HepG2 (cell line): Measurements from ENCODE around the gene SLC25A45. TPM values are rescaled to one million over a fixed set of nuclear protein-coding genes. Genes with fewer than 3 reads are reported as not detected.

Experiments
- ATM ChIP-seq: fragments of 450-650 bp; IDR thresholded peaks from 2 replicates; pipeline ENCODE4 v1.7.1; 2017; ENCODE audit warnings: mild to moderate bottlenecking, borderline replicate concordance
- DNMT1 ChIP-seq: sonication (generic); formaldehyde crosslinking; IDR thresholded peaks from 2 replicates; pipeline ENCODE4 v1.5.1; 2020; ENCODE audit warnings: mild to moderate bottlenecking, missing genetic modification reagents
- FOXK2 ChIP-seq: fragments of 450-650 bp; IDR thresholded peaks from 2 replicates; pipeline ENCODE4 v1.6.1; 2016
- GABPB1 ChIP-seq: IDR thresholded peaks from 2 replicates; pipeline ENCODE4 v1.6.1; 2016; ENCODE audit warnings: mild to moderate bottlenecking, missing genetic modification reagents, moderate library complexity, missing compliant biosample characterization
- HDAC1 ChIP-seq: sonication (generic); formaldehyde crosslinking; IDR thresholded peaks from 2 replicates; pipeline ENCODE4 v1.5.1; 2020; ENCODE audit warnings: mild to moderate bottlenecking, missing genetic modification reagents
- MEIS1 ChIP-seq: sonication (generic); formaldehyde crosslinking; IDR thresholded peaks from 2 replicates; pipeline ENCODE4 v1.9.0; 2021; ENCODE audit warnings: mild to moderate bottlenecking, missing genetic modification reagents, moderate library complexity, borderline replicate concordance
- MIER3 ChIP-seq: IDR thresholded peaks from 2 replicates; pipeline ENCODE4 v1.6.1; 2016; ENCODE audit warnings: missing compliant biosample characterization, borderline replicate concordance
- MTA1 ChIP-seq: sonication (generic); formaldehyde crosslinking; IDR thresholded peaks from 2 replicates; pipeline ENCODE4 v1.4.0; 2020; ENCODE audit warnings: missing genetic modification reagents, mild to moderate bottlenecking, borderline replicate concordance
- PHB2 ChIP-seq: fragments of 450-650 bp; IDR thresholded peaks from 2 replicates; pipeline ENCODE4 v1.6.1; 2018; ENCODE audit not compliant: partially characterized antibody
- SMAD9 ChIP-seq: sonication (generic); formaldehyde crosslinking; IDR thresholded peaks from 2 replicates; pipeline ENCODE4 v1.5.1; 2020; ENCODE audit warnings: mild to moderate bottlenecking, missing genetic modification reagents
- SRF ChIP-seq: IDR thresholded peaks from 2 replicates; pipeline ENCODE4 v1.6.1; 2011; ENCODE audit warnings: mild to moderate bottlenecking, low read depth, low read length, moderate library complexity
- TCF12 ChIP-seq, 2 experiments: fragments of 450-650 bp in 1 of 2; sonication (generic) in 1 of 2; formaldehyde crosslinking in 1 of 2; IDR thresholded peaks; 2 replicates each; pipeline versions ENCODE4 v1.6.1 to v1.8.0; 2017 to 2022; ENCODE audit warnings: antibody characterized with exemption in 1 of 2, mild to moderate bottlenecking in 1 of 2, missing genetic modification reagents in 1 of 2, moderate library complexity in 1 of 2
- ZFP62 ChIP-seq: sonication (generic); formaldehyde crosslinking; IDR thresholded peaks from 2 replicates; pipeline ENCODE4 v1.4.0; 2020; ENCODE audit warnings: missing genetic modification reagents
- ZFP90 ChIP-seq: sonication (generic); formaldehyde crosslinking; IDR thresholded peaks from 2 replicates; pipeline ENCODE4 v1.8.0; 2022; ENCODE audit warnings: missing genetic modification reagents, mild to moderate bottlenecking, inconsistent platforms, borderline replicate concordance
- ZNF124 ChIP-seq: sonication (generic); formaldehyde crosslinking; IDR thresholded peaks from 2 replicates; pipeline ENCODE4 v1.4.0; 2020; ENCODE audit warnings: missing genetic modification reagents
- ZNF143 ChIP-seq: sonication (generic); formaldehyde crosslinking; IDR thresholded peaks from 2 replicates; pipeline ENCODE4 v1.4.0; 2020; ENCODE audit warnings: missing genetic modification reagents
- ZNF24 ChIP-seq: fragments of 450-650 bp; IDR thresholded peaks from 2 replicates; pipeline ENCODE4 v1.6.1; 2017; ENCODE audit warnings: antibody characterized with exemption, mild to moderate bottlenecking
- ZNF264 ChIP-seq: sonication (generic); formaldehyde crosslinking; IDR thresholded peaks from 2 replicates; pipeline ENCODE4 v1.4.0; 2020; ENCODE audit warnings: missing genetic modification reagents
- ZNF44 ChIP-seq: sonication (generic); formaldehyde crosslinking; IDR thresholded peaks from 2 replicates; pipeline ENCODE4 v1.5.1; 2020; ENCODE audit warnings: mild to moderate bottlenecking, missing genetic modification reagents
- ZNF460 ChIP-seq: sonication (generic); formaldehyde crosslinking; IDR thresholded peaks from 2 replicates; pipeline ENCODE4 v1.5.1; 2020; ENCODE audit warnings: missing genetic modification reagents, mild to moderate bottlenecking, borderline replicate concordance
- ZNF468 ChIP-seq: sonication (generic); formaldehyde crosslinking; IDR thresholded peaks from 2 replicates; pipeline ENCODE4 v1.8.0; 2022; ENCODE audit warnings: mild to moderate bottlenecking, moderate library complexity, missing genetic modification reagents
- ZNF670 ChIP-seq: sonication (generic); formaldehyde crosslinking; IDR thresholded peaks from 2 replicates; pipeline ENCODE4 v1.8.0; 2022; ENCODE audit warnings: mild to moderate bottlenecking, missing genetic modification reagents, borderline replicate concordance
- ZNF878 ChIP-seq: sonication (generic); formaldehyde crosslinking; IDR thresholded peaks from 2 replicates; pipeline ENCODE4 v1.8.1; 2023; ENCODE audit warnings: mild to moderate bottlenecking, missing genetic modification reagents, moderate library complexity
- polyA plus RNA-seq, 8 experiments: library from polyadenylated mRNA; depleted of rRNA in 3 of 8; stranded (reverse) in 7 of 8; unstranded in 1 of 8; fragments of >200 nt; fragmentation: Illumina TruSeq in 4 of 8; extraction: Trizol in 4 of 8; gene quantifications; 2 replicates each; pipeline versions ENCODE4 v1.2.1 to v1.2.3, GENCODE V29; 2011 to 2016; ENCODE audit warnings: low read depth in 4 of 8, missing spikeins in 1 of 8, mixed read lengths in 1 of 8; ENCODE audit not compliant: insufficient read depth in 1 of 8
- total RNA-seq, 5 experiments: library from RNA; depleted of rRNA; stranded (reverse); fragments of >200 nt; fragmentation: Illumina TruSeq; extraction: Trizol; gene quantifications; 2 replicates each; pipeline ENCODE4 v1.2.3, GENCODE V29; 2016; ENCODE audit warnings: low read depth in 1 of 5
- TF ChIP-seq, protein P1 (sequence below): sonication (generic); formaldehyde crosslinking; IDR thresholded peaks from 2 replicates; pipeline ENCODE4 v1.5.1; 2020; ENCODE audit warnings: missing genetic modification reagents, mild to moderate bottlenecking, borderline replicate concordance
- TF ChIP-seq, protein P2 (sequence below): sonication (generic); formaldehyde crosslinking; IDR thresholded peaks from 2 replicates; pipeline ENCODE4 v1.8.0; 2022; ENCODE audit warnings: mild to moderate bottlenecking, missing genetic modification reagents, moderate library complexity
- TF ChIP-seq, protein P3 (sequence below): sonication (generic); formaldehyde crosslinking; IDR thresholded peaks from 2 replicates; pipeline ENCODE4 v1.4.0; 2020; ENCODE audit warnings: missing genetic modification reagents, borderline replicate concordance

The SLC25A45 gene
- total and polyA plus RNA-seq, 2 of the 13 experiments (the other 11 are each of a cell fraction or from before 2014, with no cell fraction given) = 1.2 to 3.4 TPM

DNA sequence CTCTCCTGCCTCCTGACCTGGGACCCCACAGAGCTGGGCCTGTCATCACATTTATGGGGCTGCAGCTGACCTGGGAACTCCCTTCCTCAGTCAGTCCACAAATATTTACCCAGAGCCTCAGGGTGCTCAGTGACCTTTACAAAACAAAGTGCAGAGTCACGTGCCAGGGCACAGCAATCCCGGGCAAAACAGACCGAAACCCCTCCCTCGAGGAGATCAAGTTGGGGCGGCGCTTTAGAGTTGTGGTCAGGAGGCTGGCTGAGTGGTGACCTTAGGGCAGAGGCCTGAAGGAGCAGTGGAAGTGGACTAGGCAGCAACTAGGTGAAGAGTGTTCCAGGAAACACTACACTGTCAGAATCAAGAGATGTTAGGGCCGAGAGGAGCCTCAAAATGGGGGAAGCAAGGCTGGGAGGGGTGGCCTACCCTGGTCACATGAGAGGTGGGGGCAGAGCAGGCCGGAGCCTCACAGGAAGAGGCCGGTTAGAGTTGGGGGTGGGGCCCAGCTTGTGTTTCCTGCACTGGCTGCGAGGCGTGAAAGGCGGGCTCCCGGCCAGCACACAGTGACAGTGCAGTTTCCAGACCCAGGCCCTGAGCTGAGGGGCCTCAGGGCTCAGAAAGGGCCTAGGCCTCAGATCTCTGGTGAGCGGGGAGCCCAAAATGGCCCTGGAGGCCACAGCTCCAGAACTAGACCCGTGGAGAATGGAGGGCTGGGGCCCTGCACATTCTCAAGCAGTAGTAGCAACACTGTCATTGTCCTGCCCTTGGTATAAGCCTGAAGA, 36.4 kb upstream of the SLC25A45 start (continued):
- TF ChIP-seq ZNF468 = no peak
- TF ChIP-seq ZNF124 = no peak; the same call in 1 of the 2 replicates
- peak; percentile 60 for TF ChIP-seq MEIS1 (CRISPR knock-in tag)
- TF ChIP-seq FOXK2 = peak; percentile 42; the same call in 1 of the 2 replicates
- TF ChIP-seq DNMT1 (CRISPR knock-in tag) = no peak
- TF ChIP-seq HDAC1 (CRISPR knock-in tag) = peak; percentile 99
- peak; percentile 47; the same call in 1 of the 2 replicates for TF ChIP-seq ZNF44 (CRISPR knock-in tag)
- peak; percentile 94 for TF ChIP-seq MTA1 (CRISPR knock-in tag)
- TF ChIP-seq ZNF264 (CRISPR knock-in tag) = peak; percentile 72; the same call in 1 of the 2 replicates
- TF ChIP-seq PHB2 = no peak
- TF ChIP-seq SMAD9 (CRISPR knock-in tag) = peak; percentile 24
- TF ChIP-seq ZFP90 = peak; percentile 94; the same call in 1 of the 2 replicates
- peak; percentile 96 for TF ChIP-seq ZNF878 (CRISPR knock-in tag)
- TF ChIP-seq ZNF143 (CRISPR knock-in tag) = peak; percentile 32; the same call in 1 of the 2 replicates
- peak; percentile 64 for TF ChIP-seq MIER3 (CRISPR knock-in tag)
- TF ChIP-seq TCF12 (IDR thresholded peaks at IDR 0.05) = no peak
- peak; percentile 75 for TF ChIP-seq TCF12 (CRISPR knock-in tag; IDR thresholded peaks at IDR 0.05)
- TF ChIP-seq ZNF24 = 0 out of 2 replicates have a peak, but pooled peaks have one; percentile 27
- no peak for TF ChIP-seq ATM
- TF ChIP-seq SRF = no peak
- TF ChIP-seq ZNF670 (CRISPR knock-in tag) = peak; percentile 96
- TF ChIP-seq ZFP62 (CRISPR knock-in tag) = no peak
- TF ChIP-seq, protein P1, sequence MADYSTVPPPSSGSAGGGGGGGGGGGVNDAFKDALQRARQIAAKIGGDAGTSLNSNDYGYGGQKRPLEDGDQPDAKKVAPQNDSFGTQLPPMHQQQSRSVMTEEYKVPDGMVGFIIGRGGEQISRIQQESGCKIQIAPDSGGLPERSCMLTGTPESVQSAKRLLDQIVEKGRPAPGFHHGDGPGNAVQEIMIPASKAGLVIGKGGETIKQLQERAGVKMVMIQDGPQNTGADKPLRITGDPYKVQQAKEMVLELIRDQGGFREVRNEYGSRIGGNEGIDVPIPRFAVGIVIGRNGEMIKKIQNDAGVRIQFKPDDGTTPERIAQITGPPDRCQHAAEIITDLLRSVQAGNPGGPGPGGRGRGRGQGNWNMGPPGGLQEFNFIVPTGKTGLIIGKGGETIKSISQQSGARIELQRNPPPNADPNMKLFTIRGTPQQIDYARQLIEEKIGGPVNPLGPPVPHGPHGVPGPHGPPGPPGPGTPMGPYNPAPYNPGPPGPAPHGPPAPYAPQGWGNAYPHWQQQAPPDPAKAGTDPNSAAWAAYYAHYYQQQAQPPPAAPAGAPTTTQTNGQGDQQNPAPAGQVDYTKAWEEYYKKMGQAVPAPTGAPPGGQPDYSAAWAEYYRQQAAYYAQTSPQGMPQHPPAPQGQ (CRISPR knock-in tag) = no peak
- TF ChIP-seq, protein P2, sequence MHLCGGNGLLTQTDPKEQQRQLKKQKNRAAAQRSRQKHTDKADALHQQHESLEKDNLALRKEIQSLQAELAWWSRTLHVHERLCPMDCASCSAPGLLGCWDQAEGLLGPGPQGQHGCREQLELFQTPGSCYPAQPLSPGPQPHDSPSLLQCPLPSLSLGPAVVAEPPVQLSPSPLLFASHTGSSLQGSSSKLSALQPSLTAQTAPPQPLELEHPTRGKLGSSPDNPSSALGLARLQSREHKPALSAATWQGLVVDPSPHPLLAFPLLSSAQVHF (CRISPR knock-in tag) = peak; percentile 64; the same call in 1 of the 2 replicates
- TF ChIP-seq GABPB1 (CRISPR knock-in tag) = peak; percentile 79
- TF ChIP-seq ZNF460 = peak; percentile 52; the same call in 1 of the 2 replicates
- TF ChIP-seq, protein P3, sequence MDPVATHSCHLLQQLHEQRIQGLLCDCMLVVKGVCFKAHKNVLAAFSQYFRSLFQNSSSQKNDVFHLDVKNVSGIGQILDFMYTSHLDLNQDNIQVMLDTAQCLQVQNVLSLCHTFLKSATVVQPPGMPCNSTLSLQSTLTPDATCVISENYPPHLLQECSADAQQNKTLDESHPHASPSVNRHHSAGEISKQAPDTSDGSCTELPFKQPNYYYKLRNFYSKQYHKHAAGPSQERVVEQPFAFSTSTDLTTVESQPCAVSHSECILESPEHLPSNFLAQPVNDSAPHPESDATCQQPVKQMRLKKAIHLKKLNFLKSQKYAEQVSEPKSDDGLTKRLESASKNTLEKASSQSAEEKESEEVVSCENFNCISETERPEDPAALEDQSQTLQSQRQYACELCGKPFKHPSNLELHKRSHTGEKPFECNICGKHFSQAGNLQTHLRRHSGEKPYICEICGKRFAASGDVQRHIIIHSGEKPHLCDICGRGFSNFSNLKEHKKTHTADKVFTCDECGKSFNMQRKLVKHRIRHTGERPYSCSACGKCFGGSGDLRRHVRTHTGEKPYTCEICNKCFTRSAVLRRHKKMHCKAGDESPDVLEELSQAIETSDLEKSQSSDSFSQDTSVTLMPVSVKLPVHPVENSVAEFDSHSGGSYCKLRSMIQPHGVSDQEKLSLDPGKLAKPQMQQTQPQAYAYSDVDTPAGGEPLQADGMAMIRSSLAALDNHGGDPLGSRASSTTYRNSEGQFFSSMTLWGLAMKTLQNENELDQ (CRISPR knock-in tag) = no peak
